MCF 10A (cell line): ENCODE data around the gene IFT172. TPM values are rescaled to one million over a fixed set of nuclear protein-coding genes. Genes with fewer than 3 reads are reported as not detected.
A peak's percentile ranks its signal among the peaks of the same experiment; 100 is the strongest.

Experiments used
- BruUV-seq: library from RNA; stranded (reverse); fragments of 400-500 nt; replicated peaks from 2 replicates; lab custom pipeline; 2021; lab: Mats Ljungman, UMichigan
- CTCF ChIA-PET: fragments of 300-600 bp; sonication (Branson Sonifier 250); formaldehyde crosslinking; extraction: SDS; loops from one replicate; lab custom pipeline; 2021; ENCODE audit warnings: antibody characterized with exemption, inconsistent platforms; lab: Yijun Ruan, JAX
- POLR2A ChIA-PET: fragments of 300-600, 350-650 bp; sonication (Branson Sonifier 250); formaldehyde crosslinking; extraction: SDS; loops from one replicate; lab custom pipeline; 2020; ENCODE audit warnings: antibody characterized with exemption, inconsistent platforms; lab: Yijun Ruan, JAX
- DNase-seq: peaks from one replicate; pipeline ENCODE4 v3.0.0-alpha.2; 2018; ENCODE audit not compliant: unreplicated experiment
- H3K27ac Mint-ChIP-seq: one replicate; pipeline ENCODE4 v1.8.0; 2022; ENCODE audit warnings: mild to moderate bottlenecking, low read depth, mixed read lengths; ENCODE audit not compliant: unreplicated experiment
- H3K27me3 Mint-ChIP-seq: one replicate; pipeline ENCODE4 v1.8.0; 2022; ENCODE audit warnings: mixed read lengths; ENCODE audit not compliant: insufficient read depth, unreplicated experiment
- H3K36me3 Mint-ChIP-seq: one replicate; pipeline ENCODE4 v1.8.0; 2022; ENCODE audit warnings: mild to moderate bottlenecking, moderate library complexity, mixed read lengths; ENCODE audit not compliant: insufficient read depth, unreplicated experiment
- H3K4me1 Mint-ChIP-seq: one replicate; pipeline ENCODE4 v1.8.0; 2022; ENCODE audit warnings: mixed read lengths; ENCODE audit not compliant: insufficient read depth, unreplicated experiment
- H3K4me3 Mint-ChIP-seq: one replicate; pipeline ENCODE4 v1.8.0; 2022; ENCODE audit warnings: mild to moderate bottlenecking, moderate library complexity, mixed read lengths; ENCODE audit not compliant: unreplicated experiment
- H3K9me3 Mint-ChIP-seq: one replicate; pipeline ENCODE4 v1.8.0; 2022; ENCODE audit warnings: mixed read lengths; ENCODE audit not compliant: unreplicated experiment
- CTCF ChIP-seq: fragments of 200-600 bp; IDR thresholded peaks from one replicate; pipeline ENCODE4 v1.8.0; 2022; ENCODE audit warnings: antibody characterized with exemption, mild to moderate bottlenecking; ENCODE audit not compliant: unreplicated experiment
- intact Hi-C: fragments of 100-400 bp; cut with micrococcal nuclease; formaldehyde crosslinking; loops from 2 replicates; pipeline ENCODE4 v1.14.1; 2022
- total RNA-seq: library from RNA; stranded (reverse); gene quantifications from 2 replicates; pipeline ENCODE4 v1.2.3, GENCODE V29; 2022

IFT172 gene
- total RNA-seq, 1 experiment from 2014 or later = 22.3 TPM

- no peak overlapping the region for H3K4me3 Mint-ChIP-seq
- ChIA-PET POLR2A (no interaction called here), CTCF (no interaction called here)
- intact Hi-C loops = no loop called here
- H3K27me3 Mint-ChIP-seq = peaks cover 28% of the 10 kb centered on the region
- no peak for DNase-seq
- no peak for TF ChIP-seq CTCF
- peaks cover 22% of the 10 kb centered on the region for H3K4me1 Mint-ChIP-seq
- no TSS peak for BruUV-seq
- H3K36me3 Mint-ChIP-seq = no peaks in the 10 kb centered on the region
- H3K27ac Mint-ChIP-seq = no peak overlapping the region
- H3K9me3 Mint-ChIP-seq = no peaks in the 10 kb centered on the region
Observed at GRCh38 chr2:27498975-27499374, 9.4 kb upstream of the IFT172 start.

- Mint-ChIP-seq H3K9me3 (no peaks in the 10 kb centered on the region), H3K27ac (no peak overlapping the region), H3K4me3 (no peak overlapping the region), H3K27me3 (peaks cover 28% of the 10 kb centered on the region), H3K4me1 (peaks cover 22% of the 10 kb centered on the region), H3K36me3 (no peaks in the 10 kb centered on the region)
- intact Hi-C loops = no loop called here
- no peak for DNase-seq
- no peak for TF ChIP-seq CTCF
- BruUV-seq = no TSS peak
- ChIA-PET POLR2A (no interaction called here), CTCF (no interaction called here)
Observed at GRCh38 chr2:27497288-27497627, 7.7 kb upstream of the IFT172 start.

- intact Hi-C loops = no loop called here
- peak within 1 kb of the TSS; percentile 37 for H3K27ac Mint-ChIP-seq
Observed at GRCh38 chr2:27496357-27497287, 7.1 kb upstream of the IFT172 start, which contains the start of gene GCKR. Gene GCKR, plus strand, starts transcription at chr2:27496839. Its CDS starts 66 bp downstream, at chr2:27496905.

More at GRCh38 chr2:27496357-27497287, 7.1 kb upstream of the IFT172 start, which contains the start of gene GCKR:
- no peak for TF ChIP-seq CTCF
- Mint-ChIP-seq H3K9me3 (no peaks in the 10 kb centered on the region), H3K4me1 (peaks cover 20% of the 10 kb centered on the region), H3K36me3 (no peaks in the 10 kb centered on the region), H3K27me3 (peaks cover 28% of the 10 kb centered on the region), H3K4me3 (peak within 1 kb of the TSS; percentile 73)
- BruUV-seq = no TSS peak
- DNase-seq = no peak
- POLR2A ChIA-PET = no interaction called here
- CTCF ChIA-PET = interaction anchor here (0.7 kb wide), 1 partner anchor 187 kb away, joined by 3 read pairs; no protein-coding TSS in a partner anchor
